ENCODE measurements around the gene ANXA11.

DNA sequence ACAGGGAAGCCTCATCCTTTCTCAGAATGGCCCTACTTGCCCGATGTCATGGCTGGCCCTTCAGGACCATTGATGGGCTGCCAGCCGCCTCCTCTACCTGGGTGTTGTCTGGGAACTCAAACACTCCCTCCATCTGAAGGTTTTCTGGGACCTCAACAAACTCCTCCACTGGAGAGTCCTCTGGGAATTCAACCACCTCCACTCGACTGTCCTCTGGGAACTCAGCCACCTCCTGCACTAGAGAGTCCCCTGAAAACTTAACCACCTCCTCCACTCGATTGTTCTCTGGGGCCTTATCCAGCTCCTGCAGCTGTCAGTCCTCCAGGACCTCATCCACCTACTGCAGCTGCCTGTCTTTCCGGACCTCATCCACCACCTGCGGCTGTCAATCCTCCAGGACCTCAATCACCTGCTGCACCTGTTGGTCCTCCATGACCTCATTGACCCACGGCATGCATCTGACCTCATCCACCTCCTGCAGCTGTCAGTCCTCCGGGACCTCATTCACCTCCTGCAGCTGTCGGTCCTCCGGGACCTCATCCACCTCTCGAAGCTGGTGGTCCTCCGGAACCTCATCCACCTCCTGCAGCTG lies 47.1 kb upstream of the ANXA11 start:
- TF ChIP-seq POLR2A (IDR thresholded peaks at IDR 0.05) = no peak
- no peak for TF ChIP-seq CTCF (IDR thresholded peaks at IDR 0.05)

Measured in prostate gland (tissue), 2 donors.